Measurements from ENCODE around the gene CARM1.

- TF ChIP-seq POLR2A (IDR thresholded peaks at IDR 0.05) (no peak), CTCF (IDR thresholded peaks at IDR 0.05) (no peak)
These were observed 36.6 kb downstream of the CARM1 start for GRCh38 chr19:10907925-10908324.

Measured in prostate gland (tissue), 2 donors.